GM12892 (cell line): Measurements from ENCODE around the gene RUFY4.
"Not testable (repeated sequence)": the region's sequence is repeated elsewhere in the genome, so short reads cannot be mapped to it uniquely, and the experiment has no call there.

ENCODE experiments used
- POLR2A ChIP-seq: IDR thresholded peaks from 2 replicates; pipeline ENCODE4 v1.6.1; 2011; ENCODE audit warnings: low read depth, low read length, control low read depth
- POLR2AphosphoS5 ChIP-seq: IDR thresholded peaks from 2 replicates; pipeline ENCODE4 v1.6.1; 2011; ENCODE audit warnings: low read depth, low read length, control low read depth
- TAF1 ChIP-seq: IDR thresholded peaks from 2 replicates; pipeline ENCODE4 v1.6.1; 2011; ENCODE audit warnings: low read depth, mild to moderate bottlenecking, control low read depth, low read length, borderline replicate concordance

DNA sequence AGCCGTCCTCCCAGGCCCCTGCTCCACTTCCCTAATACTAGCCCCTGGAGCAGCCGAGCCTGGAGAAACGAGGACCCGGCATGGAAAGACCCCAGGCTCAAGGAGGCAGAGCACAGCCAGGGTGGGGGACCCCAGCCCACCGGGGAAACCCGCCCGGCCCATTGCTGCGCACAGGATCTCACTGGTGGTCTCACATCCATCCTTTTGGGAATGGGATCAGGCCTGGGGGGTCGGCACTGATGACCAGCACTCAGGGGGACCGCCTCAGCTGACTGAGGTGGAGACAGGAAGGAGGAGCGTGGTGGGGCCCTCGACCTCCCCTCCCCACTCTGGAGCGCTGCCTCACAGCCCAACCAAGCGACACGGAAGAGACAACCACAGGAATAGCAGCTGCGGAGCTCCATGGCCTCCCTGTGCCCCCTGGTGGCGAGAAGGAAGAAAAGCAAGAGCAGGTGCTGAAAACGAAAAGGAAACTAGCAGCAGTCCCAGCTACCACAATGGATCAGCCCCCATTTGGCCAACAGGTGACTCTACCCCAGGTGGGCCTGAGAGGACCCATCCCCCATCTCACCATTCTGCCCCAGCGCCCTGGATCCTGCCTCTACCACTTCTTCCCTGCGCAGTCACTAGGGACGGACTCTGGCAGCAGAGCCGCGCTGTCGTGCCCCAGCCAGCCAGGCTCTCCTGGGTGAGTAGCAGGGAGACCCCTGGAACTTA is 34.4 kb upstream of the RUFY4 start:
- TF ChIP-seq POLR2A: peak; percentile 38; the same call in 1 of the 2 replicates
- not testable (repeated sequence) for TF ChIP-seq POLR2AphosphoS5, TAF1
